ENCODE results near the gene IFIT3. TPM values are rescaled to one million over a fixed set of nuclear protein-coding genes. Genes with fewer than 3 reads are reported as not detected.

IFIT3 gene
- total and polyA plus RNA-seq, 2 of the 8 experiments (the other 6 are each of a cell fraction or from before 2014, with no cell fraction given), result 0.12 to 0.84 TPM

- no peak overlapping the region for H3K14ac ChIP-seq (ENCODE audit: insufficient read length)
- no peak overlapping the region for H3K23ac ChIP-seq (ENCODE audit: insufficient read length)
- H2AK5ac ChIP-seq (ENCODE audit: low read depth, low read length), result no peak overlapping the region
- no peak overlapping the region for H2BK20ac ChIP-seq (ENCODE audit: low read length)
- no peak overlapping the region for H3K4me2 ChIP-seq (ENCODE audit: insufficient read depth in 1 of 2, low read depth in 2 of 2, low read length in 2 of 2)
- no peaks in the 10 kb centered on the region for H3K79me1 ChIP-seq (ENCODE audit: low read depth, low read length)
- H2AFZ ChIP-seq (ENCODE audit: low read length), result no peak overlapping the region
- DNase-seq (ENCODE audit: low read depth in 1 of 2, low spot score in 2 of 2) (no peak), FAIRE-seq (no peak)
- H4K5ac ChIP-seq (ENCODE audit: insufficient read length, low read depth, low read length), result no peak overlapping the region
- H2BK5ac ChIP-seq (ENCODE audit: low read depth, low read length), result no peak overlapping the region
- H4K91ac ChIP-seq (replicated peaks; ENCODE audit: insufficient read length, low read length), result no peak overlapping the region
- WGBS, 2 experiments (ENCODE audit: extremely low coverage in 1 of 2, insufficient coverage in 1 of 2, insufficient read length in 1 of 2, insufficient replicate concordance in 2 of 2, low coverage in 1 of 2, low lambda C conversion rate in 2 of 2, missing lambda C conversion rate in 1 of 2), result 92% methylated on average over 3 of the region's 3 CpGs; no CpG with 5 or more reads in 1 of the 2 experiments
- H4K8ac ChIP-seq (ENCODE audit: extremely low read depth, insufficient read depth, low read length), result no peak overlapping the region
- no peaks in the 10 kb centered on the region for H3K36me3 ChIP-seq (ENCODE audit: control insufficient read depth in 2 of 4, insufficient read depth in 4 of 4, low read length in 3 of 4)
- H3K56ac ChIP-seq (replicated peaks; ENCODE audit: insufficient read length, low read depth, low read length), result no peak overlapping the region
- no peak overlapping the region for H3K4me3 ChIP-seq (ENCODE audit: extremely low read depth in 1 of 4, insufficient read depth in 2 of 4, low read depth in 3 of 4, low read length in 4 of 4)
- no peak overlapping the region for H3K9ac ChIP-seq (replicated peaks in 1 of 4; ENCODE audit: extremely low read depth in 1 of 4, low read depth in 3 of 4, low read length in 3 of 4)
- no peaks in the 10 kb centered on the region for H4K20me1 ChIP-seq (replicated peaks in 1 of 2; ENCODE audit: control insufficient read depth in 1 of 2, insufficient read depth in 2 of 2, low read length in 2 of 2)
- ChIA-PET POLR2A (ENCODE audit: partially characterized antibody) (no interaction called here), CTCF (ENCODE audit: partially characterized antibody) (interaction anchor here (0.7 to 1.0 kb wide), 2 partner anchors 84 to 1430 kb away, joined by 3 read pairs; no protein-coding TSS in a partner anchor)
- no peak for TF ChIP-seq POLR2A (IDR thresholded peaks at IDR 0.05; ENCODE audit: control extremely low read depth in 1 of 2, low read depth in 2 of 2, low read length in 2 of 2)
- no peak for TF ChIP-seq CBX5 (IDR thresholded peaks at IDR 0.05; ENCODE audit: low read depth, low read length)
- TF ChIP-seq CTBP2 (IDR thresholded peaks at IDR 0.05; ENCODE audit: borderline replicate concordance, insufficient read depth, insufficient read length, low read length), result no peak
- no peak for TF ChIP-seq RAD21 (IDR thresholded peaks at IDR 0.05 in 1 of 2, conservative IDR thresholded peaks at IDR 0.05 in 1 of 2; ENCODE audit: low read depth in 2 of 2, low read length in 2 of 2)
- TF ChIP-seq EZH2 (IDR thresholded peaks at IDR 0.05; ENCODE audit: low read depth, low read length, severe bottlenecking), result no peak
- TF ChIP-seq FOSL1 (IDR thresholded peaks at IDR 0.05; ENCODE audit: insufficient read depth, low read depth, low read length), result no peak
- no peak for TF ChIP-seq GTF2F1 (IDR thresholded peaks at IDR 0.05; ENCODE audit: borderline replicate concordance, low read depth, low read length)
- TF ChIP-seq SUZ12 (IDR thresholded peaks at IDR 0.05; ENCODE audit: low read length), result no peak
- TF ChIP-seq SP2 (IDR thresholded peaks at IDR 0.05; ENCODE audit: low read length), result no peak
- no peak for TF ChIP-seq POU5F1 (IDR thresholded peaks at IDR 0.05; ENCODE audit: low read depth, low read length)
- H3K4me1 ChIP-seq (replicated peaks in 1 of 4; ENCODE audit: control insufficient read depth in 3 of 4, insufficient read depth in 4 of 4, low read length in 3 of 4), result peaks cover 5 to 18% (median 7%) of the 10 kb centered on the region in 4 experiments; a peak in 6 of 7 replicates
- H3K9me3 ChIP-seq (ENCODE audit: insufficient read depth in 2 of 2, low read depth in 1 of 2, low read length in 1 of 2), result no peaks in the 10 kb centered on the region
- no peak overlapping the region for H2BK12ac ChIP-seq (ENCODE audit: low read depth, low read length)
- no peaks in the 10 kb centered on the region for H3K79me2 ChIP-seq (ENCODE audit: control insufficient read depth in 1 of 2, insufficient read depth in 2 of 2, low read length in 2 of 2)
- H3K27me3 ChIP-seq (replicated peaks in 1 of 4; ENCODE audit: control insufficient read depth in 3 of 4, extremely low read depth in 1 of 4, insufficient read depth in 3 of 4, low read length in 3 of 4), result no peaks in the 10 kb centered on the region
- H3K27ac ChIP-seq (ENCODE audit: low read depth, low read length), result no peak overlapping the region
- no peak overlapping the region for H2BK120ac ChIP-seq (replicated peaks; ENCODE audit: low read depth, low read length)
- H2BK15ac ChIP-seq (ENCODE audit: low read length), result no peak overlapping the region
- no peak overlapping the region for H3K4ac ChIP-seq (replicated peaks; ENCODE audit: insufficient read length, low read depth, low read length)
- H3K18ac ChIP-seq (ENCODE audit: extremely low read depth, low read length), result no peak overlapping the region
- H3K23me2 ChIP-seq (ENCODE audit: low read depth, low read length), result 0 out of 2 replicates have a peak, but pooled peaks cover 3% of the 10 kb centered on the region
Measured at GRCh38 chr10:89335226-89335625, 7.4 kb downstream of the IFIT3 start.
